Measurements from ENCODE around the gene ZCCHC7.

Gene ZCCHC7

GRCh38 chr9:37398464-37399025 lies 278.2 kb downstream of the ZCCHC7 start:
- H4K20me1 ChIP-seq (ENCODE audit: insufficient read depth, low read length): no peaks in the 10 kb centered on the region
- H3K4me1 ChIP-seq (ENCODE audit: insufficient read depth, low read length): no peaks in the 10 kb centered on the region
- H3K27ac ChIP-seq (ENCODE audit: low read length): no peak overlapping the region
- H3K27me3 ChIP-seq (ENCODE audit: insufficient read depth, low read length, poor library complexity): no peaks in the 10 kb centered on the region
- ATAC-seq (ENCODE audit: insufficient read depth, low read depth): no peak
- no peaks in the 10 kb centered on the region for H3K79me2 ChIP-seq (ENCODE audit: insufficient read depth, low read length)
- no peaks in the 10 kb centered on the region for H3K9me3 ChIP-seq (ENCODE audit: insufficient read depth, low read length, severe bottlenecking)
- DNase-seq: no peak
- no peak overlapping the region for H3K9ac ChIP-seq (ENCODE audit: low read depth, low read length)
- H3K4me2 ChIP-seq (ENCODE audit: insufficient read depth, low read length): no peak overlapping the region
- H3K4me3 ChIP-seq (ENCODE audit: low read depth in 1 of 2, low read length in 2 of 2): no peak overlapping the region
- no peak for TF ChIP-seq CTCF (IDR thresholded peaks at IDR 0.05; ENCODE audit: borderline replicate concordance, extremely low read depth, low read length, poor library complexity, severe bottlenecking)
- no peak for TF ChIP-seq EZH2 (IDR thresholded peaks at IDR 0.05; ENCODE audit: borderline replicate concordance, low read depth, low read length, severe bottlenecking)
- no peak overlapping the region for H2AFZ ChIP-seq (ENCODE audit: low read depth, low read length)
- no peaks in the 10 kb centered on the region for H3K36me3 ChIP-seq (ENCODE audit: insufficient read depth, low read length)

DNA sequence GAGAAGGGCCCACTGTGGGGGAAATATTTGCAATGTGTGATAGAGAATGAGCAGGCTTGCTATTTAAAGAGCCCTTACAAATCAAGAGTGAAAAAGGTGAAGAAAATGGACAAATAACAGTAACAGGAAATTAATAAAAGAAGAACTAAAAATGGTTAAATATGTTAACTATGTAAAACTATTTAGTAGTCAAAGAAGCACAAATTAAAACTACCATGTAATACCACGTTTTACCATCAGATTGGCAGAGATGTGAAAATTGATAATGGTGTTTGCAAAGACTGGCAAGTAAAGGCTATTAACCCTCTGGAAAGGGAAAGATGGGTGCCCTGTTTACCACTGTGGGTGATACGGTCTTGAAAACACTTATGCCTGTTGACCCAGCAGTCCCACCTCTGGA lies 279.0 kb downstream of the ZCCHC7 start:
- H2AFZ ChIP-seq (ENCODE audit: low read depth, low read length): no peak overlapping the region
- TF ChIP-seq CTCF (IDR thresholded peaks at IDR 0.05; ENCODE audit: borderline replicate concordance, extremely low read depth, low read length, poor library complexity, severe bottlenecking) (no peak), EZH2 (IDR thresholded peaks at IDR 0.05; ENCODE audit: borderline replicate concordance, low read depth, low read length, severe bottlenecking) (no peak)
- H3K4me2 ChIP-seq (ENCODE audit: insufficient read depth, low read length): no peak overlapping the region

GRCh38 chr9:37404590-37404989 lies 284.2 kb downstream of the ZCCHC7 start:
- no peak overlapping the region for H3K4me2 ChIP-seq (ENCODE audit: insufficient read depth, low read length)
- no peaks in the 10 kb centered on the region for H3K36me3 ChIP-seq (ENCODE audit: insufficient read depth, low read length)
- no peaks in the 10 kb centered on the region for H3K9me3 ChIP-seq (ENCODE audit: insufficient read depth, low read length, severe bottlenecking)

More for the DNA sequence above, 279.0 kb downstream of the ZCCHC7 start:
- no peaks in the 10 kb centered on the region for H4K20me1 ChIP-seq (ENCODE audit: insufficient read depth, low read length)
- no peaks in the 10 kb centered on the region for H3K27me3 ChIP-seq (ENCODE audit: insufficient read depth, low read length, poor library complexity)
- no peak for ATAC-seq (ENCODE audit: insufficient read depth, low read depth)
- H3K36me3 ChIP-seq (ENCODE audit: insufficient read depth, low read length): no peaks in the 10 kb centered on the region
- DNase-seq: no peak
- no peaks in the 10 kb centered on the region for H3K4me1 ChIP-seq (ENCODE audit: insufficient read depth, low read length)
- H3K4me3 ChIP-seq (ENCODE audit: low read depth in 1 of 2, low read length in 2 of 2): no peak overlapping the region
- H3K9ac ChIP-seq (ENCODE audit: low read depth, low read length): no peak overlapping the region
- no peak overlapping the region for H3K27ac ChIP-seq (ENCODE audit: low read length)
- no peaks in the 10 kb centered on the region for H3K79me2 ChIP-seq (ENCODE audit: insufficient read depth, low read length)
- H3K9me3 ChIP-seq (ENCODE audit: insufficient read depth, low read length, severe bottlenecking): no peaks in the 10 kb centered on the region

More at GRCh38 chr9:37404590-37404989, 284.2 kb downstream of the ZCCHC7 start:
- no peaks in the 10 kb centered on the region for H3K27me3 ChIP-seq (ENCODE audit: insufficient read depth, low read length, poor library complexity)
- DNase-seq: no peak
- no peak for ATAC-seq (ENCODE audit: insufficient read depth, low read depth)
- H3K27ac ChIP-seq (ENCODE audit: low read length): no peak overlapping the region
- no peaks in the 10 kb centered on the region for H3K79me2 ChIP-seq (ENCODE audit: insufficient read depth, low read length)
- H3K9ac ChIP-seq (ENCODE audit: low read depth, low read length): no peak overlapping the region
- no peak overlapping the region for H2AFZ ChIP-seq (ENCODE audit: low read depth, low read length)
- TF ChIP-seq CTCF (IDR thresholded peaks at IDR 0.05; ENCODE audit: borderline replicate concordance, extremely low read depth, low read length, poor library complexity, severe bottlenecking) (no peak), EZH2 (IDR thresholded peaks at IDR 0.05; ENCODE audit: borderline replicate concordance, low read depth, low read length, severe bottlenecking) (no peak)
- no peak overlapping the region for H3K4me3 ChIP-seq (ENCODE audit: low read depth in 1 of 2, low read length in 2 of 2)
- no peaks in the 10 kb centered on the region for H3K4me1 ChIP-seq (ENCODE audit: insufficient read depth, low read length)
- H4K20me1 ChIP-seq (ENCODE audit: insufficient read depth, low read length): no peaks in the 10 kb centered on the region

Data from DND-41 (cell line).